SK-N-SH (cell line): ENCODE data around the gene IFT25. TPM values are rescaled to one million over a fixed set of nuclear protein-coding genes. Genes with fewer than 3 reads are reported as not detected.

Experiments used
- CTCF ChIA-PET: fragments of 300-600, 350-600 bp; formaldehyde crosslinking; extraction: SDS; loops from one replicate; lab custom pipeline; 2021; lab: Yijun Ruan, JAX
- POLR2A ChIA-PET: fragments of 350-600 bp; sonication (Branson Sonifier 250); formaldehyde crosslinking; extraction: SDS; loops from one replicate; lab custom pipeline; 2020; ENCODE audit warnings: antibody characterized with exemption, inconsistent platforms; lab: Yijun Ruan, JAX
- DNase-seq: peaks from one replicate; pipeline ENCODE4 v3.0.0; 2012
- H2AFZ ChIP-seq: fragments of 200-600 bp; sonication (generic); 2 replicates; pipeline ENCODE4 v1.8.1; 2016; ENCODE audit warnings: antibody characterized with exemption, mild to moderate bottlenecking, low read depth
- H3F3A ChIP-seq: fragments of 200-600 bp; sonication (generic); replicated peaks from 2 replicates; pipeline ENCODE3; 2016; ENCODE audit warnings: antibody characterized with exemption, mild to moderate bottlenecking; ENCODE audit not compliant: insufficient read depth
- H3K27ac ChIP-seq, 2 experiments: fragments of 200-500 bp in 1 of 2; fragments of 200-600 bp in 1 of 2; sonication (Bioruptor generic) in 1 of 2; sonication (generic), shearing (Covaris generic) in 1 of 2; 2 replicates each; pipeline versions ENCODE4 v1.5.1 to v1.6.1; 2014 to 2016; ENCODE audit warnings: low read depth in 2 of 2, inconsistent platforms in 1 of 2, low read length in 1 of 2, mild to moderate bottlenecking in 1 of 2, mixed read lengths in 1 of 2
- H3K27me3 ChIP-seq: fragments of 200-600 bp; sonication (generic), shearing (Covaris generic); 2 replicates; pipeline ENCODE4 v1.6.1; 2016; ENCODE audit warnings: mixed run types; ENCODE audit not compliant: insufficient read depth
- H3K36me3 ChIP-seq, 2 experiments: fragments of 200-500 bp in 1 of 2; fragments of 200-600 bp in 1 of 2; sonication (Bioruptor generic) in 1 of 2; sonication (generic) in 1 of 2; replicated peaks in 1 of 2; 2 replicates each; pipeline versions ENCODE3 to v1.5.1; 2014 to 2016; ENCODE audit warnings: low read length in 1 of 2, mild to moderate bottlenecking in 1 of 2; ENCODE audit not compliant: insufficient read depth in 2 of 2, control insufficient read depth in 1 of 2
- H3K4me1 ChIP-seq, 2 experiments: fragments of 200-500 bp in 1 of 2; fragments of 200-600 bp in 1 of 2; sonication (Bioruptor generic) in 1 of 2; sonication (generic), shearing (Covaris generic) in 1 of 2; 2 replicates each; pipeline versions ENCODE4 v1.5.1 to v1.6.1; 2014 to 2016; ENCODE audit warnings: low read depth in 1 of 2, low read length in 1 of 2, mixed run types in 1 of 2; ENCODE audit not compliant: insufficient read depth in 2 of 2, control insufficient read depth in 1 of 2
- H3K4me2 ChIP-seq: fragments of 200-600 bp; sonication (generic), shearing (Covaris generic); 2 replicates; pipeline ENCODE4 v1.6.1; 2017; ENCODE audit warnings: mixed run types
- H3K4me3 ChIP-seq, 2 experiments: fragments of 200-500 bp in 1 of 2; fragments of 200-600 bp in 1 of 2; sonication (Bioruptor generic) in 1 of 2; sonication (generic), shearing (Covaris generic) in 1 of 2; 2 replicates each; pipeline versions ENCODE4 v1.5.1 to v1.8.1; 2014 to 2016; ENCODE audit warnings: low read depth in 2 of 2, inconsistent platforms in 1 of 2, low read length in 1 of 2, mild to moderate bottlenecking in 1 of 2, mixed read lengths in 1 of 2, moderate library complexity in 1 of 2
- H3K79me2 ChIP-seq: fragments of 200-600 bp; sonication (generic); 2 replicates; pipeline ENCODE4 v1.8.1; 2017; ENCODE audit warnings: mild to moderate bottlenecking; ENCODE audit not compliant: insufficient read depth
- H3K9ac ChIP-seq: fragments of 200-600 bp; sonication (generic); 2 replicates; pipeline ENCODE4 v1.6.1; 2017; ENCODE audit warnings: mixed run types
- H3K9me2 ChIP-seq: fragments of 200-600 bp; sonication (generic); 2 replicates; pipeline ENCODE4 v1.6.1; 2017; ENCODE audit warnings: mixed run types
- H3K9me3 ChIP-seq: fragments of 200-600 bp; sonication (generic); 2 replicates; pipeline ENCODE4 v1.6.1; 2017; ENCODE audit warnings: mixed run types, mild to moderate bottlenecking, moderate library complexity
- H4K20me1 ChIP-seq: fragments of 200-600 bp; sonication (generic); 2 replicates; pipeline ENCODE4 v1.6.1; 2017; ENCODE audit warnings: mild to moderate bottlenecking, mixed run types; ENCODE audit not compliant: insufficient read depth
- ELF1 ChIP-seq: IDR thresholded peaks from 2 replicates; pipeline ENCODE4 v1.4.0; 2012
- FOSL2 ChIP-seq: IDR thresholded peaks from 2 replicates; pipeline ENCODE4 v1.4.0; 2012; ENCODE audit warnings: low read depth, mild to moderate bottlenecking, moderate library complexity, borderline replicate concordance
- FOXJ3 ChIP-seq: sonication (generic); formaldehyde crosslinking; IDR thresholded peaks from 2 replicates; pipeline ENCODE4 v1.5.1; 2020; ENCODE audit warnings: mild to moderate bottlenecking, missing genetic modification reagents
- GABPA ChIP-seq: IDR thresholded peaks from 2 replicates; pipeline ENCODE4 v1.4.0; 2012; ENCODE audit warnings: low read depth, mild to moderate bottlenecking
- JUND ChIP-seq: IDR thresholded peaks from 2 replicates; pipeline ENCODE4 v1.4.0; 2012
- MEF2A ChIP-seq: IDR thresholded peaks from 2 replicates; pipeline ENCODE4 v1.4.0; 2012; ENCODE audit warnings: low read depth, borderline replicate concordance
- MXI1 ChIP-seq: IDR thresholded peaks from 2 replicates; pipeline ENCODE4 v1.6.1; 2012; ENCODE audit warnings: mild to moderate bottlenecking, low read depth, low read length, improper control_type of control experiment
- NRF1 ChIP-seq: IDR thresholded peaks from 2 replicates; pipeline ENCODE4 v1.6.1; 2012; ENCODE audit warnings: low read depth, mild to moderate bottlenecking, low read length
- POLR2AphosphoS5 ChIP-seq: IDR thresholded peaks from 2 replicates; pipeline ENCODE4 v1.6.1; 2012; ENCODE audit warnings: low read depth, low read length
- RAD21 ChIP-seq: IDR thresholded peaks from 2 replicates; pipeline ENCODE4 v1.6.1; 2012; ENCODE audit warnings: mild to moderate bottlenecking, low read length
- RCOR1 ChIP-seq: fragments of 150-350 bp; IDR thresholded peaks from 2 replicates; pipeline ENCODE4 v1.6.1; 2017; ENCODE audit warnings: antibody characterized with exemption, low read length
- REST ChIP-seq: IDR thresholded peaks from 2 replicates; pipeline ENCODE4 v1.6.1; 2012; ENCODE audit warnings: mild to moderate bottlenecking, low read depth, low read length, moderate library complexity
- RFX5 ChIP-seq: IDR thresholded peaks from 2 replicates; pipeline ENCODE4 v1.6.1; 2012; ENCODE audit warnings: mild to moderate bottlenecking, improper control_type of control experiment, low read length
- WGBS: methylation state at CpG from one replicate; pipeline ENCODE4 v1.1.6; 2017; ENCODE audit warnings: low lambda C conversion rate; 5-methylcytosine and 5-hydroxymethylcytosine counted together
- polyA plus RNA-seq, 3 experiments: library from polyadenylated mRNA; depleted of rRNA; stranded (reverse); fragments of >200 nt; gene quantifications; 2 replicates each; pipeline ENCODE4 v1.2.3, GENCODE V29; 2012
- TF ChIP-seq, protein P1 (sequence below): fragments of 150-350 bp; IDR thresholded peaks from 2 replicates; pipeline ENCODE4 v1.6.1; 2017; ENCODE audit warnings: antibody characterized with exemption, low read length, low read depth, borderline replicate concordance
- TF ChIP-seq, protein P2 (sequence below): fragments of 200-600 bp; sonication (generic); IDR thresholded peaks from 2 replicates; pipeline ENCODE4 v1.6.1; 2017; ENCODE audit warnings: antibody characterized with exemption, mild to moderate bottlenecking, moderate library complexity
- TF ChIP-seq, protein P3 (sequence below): IDR thresholded peaks from 2 replicates; pipeline ENCODE4 v1.4.0; 2012; ENCODE audit warnings: low read depth, borderline replicate concordance
- TF ChIP-seq, protein P4 (sequence below): IDR thresholded peaks from 2 replicates; pipeline ENCODE4; 2012

IFT25 gene
- polyA plus RNA-seq, 1 of the 3 experiments (the other 2 are of a cell fraction), result 25.7 TPM

- CTCF ChIA-PET, result interaction anchor here (0.9 to 1.6 kb wide), 2 partner anchors 14 to 103 kb away, joined by 3 to 6 read pairs; no protein-coding TSS in a partner anchor
Measured at GRCh38 chr1:53964109-53964508, 18.6 kb upstream of the IFT25 start.

GRCh38 chr1:53963460-53963859 is 18.0 kb upstream of the IFT25 start:
- Histone ChIP-seq H3F3A (peaks cover 4% of the 10 kb centered on the region), H3K27ac (no peak overlapping the region), H3K9me2 (no peaks in the 10 kb centered on the region), H2AFZ (no peak overlapping the region), H3K9ac (no peak overlapping the region), H4K20me1 (no peaks in the 10 kb centered on the region), H3K36me3 (peaks cover 58 to 73% of the 10 kb centered on the region in 2 experiments), H3K27me3 (no peaks in the 10 kb centered on the region), H3K4me1 (no peaks in the 10 kb centered on the region), H3K4me2 (no peak overlapping the region), H3K79me2 (peaks cover 8% of the 10 kb centered on the region; the same call in 1 of the 2 replicates), H3K4me3 (no peak overlapping the region), H3K9me3 (no peaks in the 10 kb centered on the region)
- CTCF ChIA-PET, result interaction anchor here (0.9 to 1.6 kb wide), 2 partner anchors 13 to 102 kb away, joined by 3 to 6 read pairs; no protein-coding TSS in a partner anchor
- TF ChIP-seq RAD21 (no peak), REST (no peak), GABPA (no peak), FOXJ3 (CRISPR knock-in tag) (no peak), RFX5 (no peak), RCOR1 (no peak), POLR2AphosphoS5 (no peak), JUND (no peak), ELF1 (no peak), NRF1 (no peak)
- TF ChIP-seq, protein P1, sequence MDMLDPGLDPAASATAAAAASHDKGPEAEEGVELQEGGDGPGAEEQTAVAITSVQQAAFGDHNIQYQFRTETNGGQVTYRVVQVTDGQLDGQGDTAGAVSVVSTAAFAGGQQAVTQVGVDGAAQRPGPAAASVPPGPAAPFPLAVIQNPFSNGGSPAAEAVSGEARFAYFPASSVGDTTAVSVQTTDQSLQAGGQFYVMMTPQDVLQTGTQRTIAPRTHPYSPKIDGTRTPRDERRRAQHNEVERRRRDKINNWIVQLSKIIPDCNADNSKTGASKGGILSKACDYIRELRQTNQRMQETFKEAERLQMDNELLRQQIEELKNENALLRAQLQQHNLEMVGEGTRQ, result no peak
- TF ChIP-seq, protein P2, sequence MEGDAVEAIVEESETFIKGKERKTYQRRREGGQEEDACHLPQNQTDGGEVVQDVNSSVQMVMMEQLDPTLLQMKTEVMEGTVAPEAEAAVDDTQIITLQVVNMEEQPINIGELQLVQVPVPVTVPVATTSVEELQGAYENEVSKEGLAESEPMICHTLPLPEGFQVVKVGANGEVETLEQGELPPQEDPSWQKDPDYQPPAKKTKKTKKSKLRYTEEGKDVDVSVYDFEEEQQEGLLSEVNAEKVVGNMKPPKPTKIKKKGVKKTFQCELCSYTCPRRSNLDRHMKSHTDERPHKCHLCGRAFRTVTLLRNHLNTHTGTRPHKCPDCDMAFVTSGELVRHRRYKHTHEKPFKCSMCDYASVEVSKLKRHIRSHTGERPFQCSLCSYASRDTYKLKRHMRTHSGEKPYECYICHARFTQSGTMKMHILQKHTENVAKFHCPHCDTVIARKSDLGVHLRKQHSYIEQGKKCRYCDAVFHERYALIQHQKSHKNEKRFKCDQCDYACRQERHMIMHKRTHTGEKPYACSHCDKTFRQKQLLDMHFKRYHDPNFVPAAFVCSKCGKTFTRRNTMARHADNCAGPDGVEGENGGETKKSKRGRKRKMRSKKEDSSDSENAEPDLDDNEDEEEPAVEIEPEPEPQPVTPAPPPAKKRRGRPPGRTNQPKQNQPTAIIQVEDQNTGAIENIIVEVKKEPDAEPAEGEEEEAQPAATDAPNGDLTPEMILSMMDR, result no peak
- TF ChIP-seq, protein P3, sequence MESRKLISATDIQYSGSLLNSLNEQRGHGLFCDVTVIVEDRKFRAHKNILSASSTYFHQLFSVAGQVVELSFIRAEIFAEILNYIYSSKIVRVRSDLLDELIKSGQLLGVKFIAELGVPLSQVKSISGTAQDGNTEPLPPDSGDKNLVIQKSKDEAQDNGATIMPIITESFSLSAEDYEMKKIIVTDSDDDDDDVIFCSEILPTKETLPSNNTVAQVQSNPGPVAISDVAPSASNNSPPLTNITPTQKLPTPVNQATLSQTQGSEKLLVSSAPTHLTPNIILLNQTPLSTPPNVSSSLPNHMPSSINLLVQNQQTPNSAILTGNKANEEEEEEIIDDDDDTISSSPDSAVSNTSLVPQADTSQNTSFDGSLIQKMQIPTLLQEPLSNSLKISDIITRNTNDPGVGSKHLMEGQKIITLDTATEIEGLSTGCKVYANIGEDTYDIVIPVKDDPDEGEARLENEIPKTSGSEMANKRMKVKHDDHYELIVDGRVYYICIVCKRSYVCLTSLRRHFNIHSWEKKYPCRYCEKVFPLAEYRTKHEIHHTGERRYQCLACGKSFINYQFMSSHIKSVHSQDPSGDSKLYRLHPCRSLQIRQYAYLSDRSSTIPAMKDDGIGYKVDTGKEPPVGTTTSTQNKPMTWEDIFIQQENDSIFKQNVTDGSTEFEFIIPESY, result no peak
- TF ChIP-seq, protein P4, sequence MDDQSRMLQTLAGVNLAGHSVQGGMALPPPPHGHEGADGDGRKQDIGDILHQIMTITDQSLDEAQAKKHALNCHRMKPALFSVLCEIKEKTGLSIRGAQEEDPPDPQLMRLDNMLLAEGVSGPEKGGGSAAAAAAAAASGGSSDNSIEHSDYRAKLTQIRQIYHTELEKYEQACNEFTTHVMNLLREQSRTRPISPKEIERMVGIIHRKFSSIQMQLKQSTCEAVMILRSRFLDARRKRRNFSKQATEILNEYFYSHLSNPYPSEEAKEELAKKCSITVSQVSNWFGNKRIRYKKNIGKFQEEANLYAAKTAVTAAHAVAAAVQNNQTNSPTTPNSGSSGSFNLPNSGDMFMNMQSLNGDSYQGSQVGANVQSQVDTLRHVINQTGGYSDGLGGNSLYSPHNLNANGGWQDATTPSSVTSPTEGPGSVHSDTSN, result no peak
- POLR2A ChIA-PET, result no interaction called here
- 93% methylated on average over 4 of the region's 4 CpGs for WGBS
- no peak for DNase-seq

More at GRCh38 chr1:53964109-53964508, 18.6 kb upstream of the IFT25 start:
- no peak overlapping the region for H2AFZ ChIP-seq
- H3K4me1 ChIP-seq, result no peaks in the 10 kb centered on the region
- peaks cover 58 to 74% of the 10 kb centered on the region in 2 experiments for H3K36me3 ChIP-seq
- H3K4me2 ChIP-seq, result no peak overlapping the region
- no peak overlapping the region for H3K27ac ChIP-seq
- no peaks in the 10 kb centered on the region for H3K9me2 ChIP-seq
- no peaks in the 10 kb centered on the region for H3K9me3 ChIP-seq
- DNase-seq, result no peak
- H3K9ac ChIP-seq, result no peak overlapping the region
- H3K4me3 ChIP-seq, result no peak overlapping the region
- H3F3A ChIP-seq, result peaks cover 4% of the 10 kb centered on the region
- WGBS, result 89% methylated on average over 5 of the region's 5 CpGs
- H3K27me3 ChIP-seq, result no peaks in the 10 kb centered on the region
- H4K20me1 ChIP-seq, result no peaks in the 10 kb centered on the region
- POLR2A ChIA-PET, result no interaction called here
- TF ChIP-seq MEF2A (no peak), MXI1 (no peak), JUND (no peak), RAD21 (no peak), FOSL2 (no peak)
- TF ChIP-seq, protein P4, result no peak
- peaks cover 2% of the 10 kb centered on the region; the same call in 1 of the 2 replicates for H3K79me2 ChIP-seq
